Adrenal gland (tissue), 19 donors: ENCODE results near the gene DDIT4L. TPM values are rescaled to one million over a fixed set of nuclear protein-coding genes. Genes with fewer than 3 reads are reported as not detected.
A peak's percentile ranks its signal among the peaks of the same experiment; 100 is the strongest.

Experiments used
- DNase-seq, 7 donors: peaks; one replicate each; pipeline ENCODE4 v3.0.0-alpha.2; 2019 to 2020
- H3K27ac ChIP-seq, 5 donors: fragments of 200-600 bp; sonication (generic) in 4 of 5; 1 replicate in 3 of 5; 2 replicates in 2 of 5; pipeline versions ENCODE4 v1.5.1 to v1.8.0; 2016 to 2020; ENCODE audit warnings: mild to moderate bottlenecking in 1 of 5
- H3K27me3 ChIP-seq: fragments of 200-600 bp; 2 replicates; pipeline ENCODE4 v1.8.0; 2021
- H3K36me3 ChIP-seq, 2 donors: fragments of 200-600 bp; replicated peaks in 1 of 2; 1 replicate in 1 of 2; 2 replicates in 1 of 2; pipeline versions ENCODE4 v1.5.1 to v1.8.0; 2018 to 2022
- H3K4me1 ChIP-seq, 2 donors: fragments of 200-600 bp; replicated peaks in 1 of 2; 1 replicate in 1 of 2; 2 replicates in 1 of 2; pipeline versions ENCODE4 v1.5.1 to v1.8.0; 2018 to 2021
- H3K4me3 ChIP-seq, 4 donors: fragments of 200-600 bp; sonication (generic) in 3 of 4; one replicate each; pipeline ENCODE4 v1.5.1; 2016 to 2018
- H3K9me3 ChIP-seq, 3 donors: fragments of 200-600 bp; sonication (generic) in 1 of 3; replicated peaks in 1 of 3; 1 replicate in 2 of 3; 2 replicates in 1 of 3; pipeline versions ENCODE4 v1.5.1 to v1.8.0; 2016 to 2021
- POLR2A ChIP-seq, 2 donors: fragments of 450-650 bp; IDR thresholded peaks; one replicate each; pipeline ENCODE4 v1.6.1; 2017; ENCODE audit warnings: antibody characterized with exemption in 2 of 2, mild to moderate bottlenecking in 2 of 2, moderate library complexity in 1 of 2
- WGBS, 4 donors: extraction: QIAGEN DNeasy Blood & Tissue Kit in 2 of 4; methylation state at CpG; one replicate each; pipeline versions ENCODE4 v1.1.5 to v1.1.7; 2013 to 2017; 5-methylcytosine and 5-hydroxymethylcytosine counted together
- intact Hi-C, 2 donors: fragments of 100-400 bp; cut with DNase I; formaldehyde crosslinking; loops; one replicate each; pipeline versions ENCODE4 v1.14.1 to v1.15.0; 2022 to 2023
- long read RNA-seq, 10 donors: library from polyadenylated mRNA in 3 of 10; unstranded in 2 of 10; stranded (forward) in 1 of 10; transcript quantifications; one replicate each; pipeline ENCODE4 v2.0.0 and lab custom pipeline, GENCODE V29; 2021 to 2026
- polyA plus RNA-seq, 3 donors: library from polyadenylated mRNA; stranded (reverse); fragments of 200-250 nt in 2 of 3; fragments of 350-450 nt in 1 of 3; fragmentation: Illumina TruSeq in 1 of 3; extraction: RNeasy Lipid Tissue Mini Kit (QIAGEN cat#74804) in 1 of 3; gene quantifications; one replicate each; pipeline ENCODE4 v1.2.3, GENCODE V29; 2013 to 2014
- total RNA-seq, 9 donors: library from RNA; depleted of rRNA in 4 of 9; stranded (reverse); fragments of >200 nt in 4 of 9; fragments of 120-200 nt in 1 of 9; fragmentation: NEBNext Ultra II Directional in 1 of 9; extraction: Animal tissue kit (Norgen Biotek cat#: 25700) in 1 of 9; gene quantifications; one replicate each; pipeline versions ENCODE4 v1.1.0 to v1.2.4, GENCODE V29; 2013 to 2023
- TF ChIP-seq, protein P1 (sequence below), 6 experiments: fragments of 450-650 bp in 4 of 6; fragments of 200-600 bp in 2 of 6; sonication (generic) in 1 of 6; IDR thresholded peaks; 1 replicate in 5 of 6; 2 replicates in 1 of 6; pipeline versions ENCODE4 v1.5.1 to v1.8.0; 2016 to 2021; ENCODE audit warnings: antibody characterized with exemption in 6 of 6, mild to moderate bottlenecking in 2 of 6, moderate library complexity in 1 of 6
- donor health status: healthy with polysubstance abuse.
- donor health status: Bipolar disorder and iron deficiency.
- donor health status: DM: yes; HTN: yes; CAD: no.
- donor health status: DM: no; HTN: no; CAD: no.
- donor health status: DM: no; HTN: no; CAD: no.
- donor health status: DM: yes; HTN: yes; CAD: no.

The DDIT4L gene, protein sequence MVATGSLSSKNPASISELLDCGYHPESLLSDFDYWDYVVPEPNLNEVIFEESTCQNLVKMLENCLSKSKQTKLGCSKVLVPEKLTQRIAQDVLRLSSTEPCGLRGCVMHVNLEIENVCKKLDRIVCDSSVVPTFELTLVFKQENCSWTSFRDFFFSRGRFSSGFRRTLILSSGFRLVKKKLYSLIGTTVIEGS
- total RNA-seq (10 to 100 TPM in 1 of 9 donors, 1 to 10 TPM in 5, under 1 TPM in 3; 0.17 to 14.4 (median 1.9) TPM), polyA plus RNA-seq (1 to 10 TPM in 1 of 3 donors, under 1 TPM in 2; 0.64 to 1.2 (median 0.88) TPM)
- long read RNA-seq, donor 1, transcript DDIT4L-201 (3 exons, 2,604 nt) = major isoform, 10 of 10 reads
- long read RNA-seq, donor 1, partial matches to known transcripts = 0 of 10 reads
- long read RNA-seq, donor 1, other reads (novel, unspliced or antisense) = 0 of 10 reads
- long read RNA-seq, donor 2, transcript DDIT4L-201 (3 exons, 2,604 nt) = major isoform, 10 of 10 reads
- long read RNA-seq, donor 2, partial matches to known transcripts = 0 of 10 reads
- long read RNA-seq, donor 2, other reads (novel, unspliced or antisense) = 0 of 10 reads
- long read RNA-seq, donor 3, transcript DDIT4L-201 (3 exons, 2,604 nt) = major isoform, 7 of 7 reads
- long read RNA-seq, donor 3, partial matches to known transcripts = 0 of 7 reads
- long read RNA-seq, donor 3, other reads (novel, unspliced or antisense) = 0 of 7 reads
- long read RNA-seq, donor 4, partial matches to known transcripts = 0 of 1 reads
- long read RNA-seq, donor 4, other reads (novel, unspliced or antisense) = 0 of 1 reads
- long read RNA-seq, donor 5, partial matches to known transcripts = 0 of 2 reads
- long read RNA-seq, donor 5, other reads (novel, unspliced or antisense) = 0 of 2 reads
- long read RNA-seq, donor 6, partial matches to known transcripts = 0 of 1 reads
- long read RNA-seq, donor 6, other reads (novel, unspliced or antisense) = 0 of 1 reads
- long read RNA-seq, donor 7, partial matches to known transcripts = 0 of 3 reads
- long read RNA-seq, donor 7, other reads (novel, unspliced or antisense) = 0 of 3 reads
- long read RNA-seq, donor 8, transcript DDIT4L-201 (3 exons, 2,604 nt) = major isoform, 5 of 5 reads
- long read RNA-seq, donor 8, partial matches to known transcripts = 0 of 5 reads
- long read RNA-seq, donor 8, other reads (novel, unspliced or antisense) = 0 of 5 reads
- long read RNA-seq, donor 9, transcript DDIT4L-201 (3 exons, 2,604 nt) = major isoform, 6 of 7 reads
- long read RNA-seq, donor 9, partial matches to known transcripts = 0 of 7 reads
- long read RNA-seq, donor 9, other reads (novel, unspliced or antisense) = 0 of 7 reads
- long read RNA-seq, donor 10, partial matches to known transcripts = 0 of 3 reads
- long read RNA-seq, donor 10, other reads (novel, unspliced or antisense) = 0 of 3 reads

DNA sequence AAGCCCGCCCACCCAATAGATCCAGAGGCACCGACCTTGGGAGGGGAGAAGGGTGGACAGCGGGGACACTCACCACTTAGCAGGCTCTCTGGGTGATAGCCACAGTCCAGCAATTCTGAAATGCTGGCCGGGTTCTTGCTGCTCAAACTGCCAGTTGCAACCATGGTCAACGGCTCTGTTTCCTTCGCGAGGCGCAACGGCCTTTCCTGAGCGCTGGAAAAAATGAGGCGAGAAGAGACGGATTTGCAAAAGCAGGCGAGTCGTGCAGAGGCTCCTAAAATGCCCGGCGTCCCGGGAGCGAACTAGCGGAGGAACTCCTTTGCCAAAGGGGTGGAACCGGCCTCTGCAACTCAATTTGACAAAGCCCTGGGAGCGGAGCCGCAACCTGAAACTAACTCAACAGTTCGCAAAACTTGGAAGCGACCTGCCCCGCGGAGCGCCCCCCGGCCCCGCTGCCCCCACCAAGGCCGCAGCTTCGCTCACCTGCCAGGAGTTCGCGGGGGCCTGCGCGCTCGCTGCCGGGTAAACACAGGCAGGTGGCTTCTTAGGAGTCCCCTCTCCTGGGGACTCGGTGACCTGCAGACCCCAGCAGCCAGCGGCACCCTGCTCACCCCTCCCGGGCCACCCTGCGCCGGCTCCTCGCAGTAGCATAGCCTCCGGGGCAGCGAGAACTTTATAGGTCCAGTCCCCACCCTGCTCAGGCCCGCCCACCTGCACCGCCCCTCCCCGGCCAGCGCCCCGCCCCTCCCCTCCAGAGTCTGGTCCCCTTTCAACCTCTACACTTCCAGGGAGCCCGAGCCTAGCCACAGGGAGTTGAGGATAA, at the start of gene DDIT4L:
Gene DDIT4L, minus strand, starts transcription at position 649 of the 823 bp plus-strand sequence. Its CDS starts 485 bp downstream, at position 164.
- 1 to 7% (median 3%) methylated on average over 15 to 51 of the region's 51 CpGs for WGBS, 4 donors
- intact Hi-C loops = no loop called here
- Histone ChIP-seq H3K4me3 (peak within 1 kb of the TSS in 3 of 4 donors; percentile 21 to 78 (median 30)), H3K4me1 (peaks cover 0 to 5% of the 10 kb centered on the region in 2 donors), H3K9me3 (no peaks in the 10 kb centered on the region), H3K36me3 (no peaks in the 10 kb centered on the region), H3K27me3 (no peaks in the 10 kb centered on the region), H3K27ac (peak within 1 kb of the TSS in 1 of 5 donors; percentile 11)
- peak; percentile 20 to 55 (median 37) for DNase-seq
- no peak for TF ChIP-seq POLR2A (IDR thresholded peaks at IDR 0.05)
- TF ChIP-seq, protein P1, sequence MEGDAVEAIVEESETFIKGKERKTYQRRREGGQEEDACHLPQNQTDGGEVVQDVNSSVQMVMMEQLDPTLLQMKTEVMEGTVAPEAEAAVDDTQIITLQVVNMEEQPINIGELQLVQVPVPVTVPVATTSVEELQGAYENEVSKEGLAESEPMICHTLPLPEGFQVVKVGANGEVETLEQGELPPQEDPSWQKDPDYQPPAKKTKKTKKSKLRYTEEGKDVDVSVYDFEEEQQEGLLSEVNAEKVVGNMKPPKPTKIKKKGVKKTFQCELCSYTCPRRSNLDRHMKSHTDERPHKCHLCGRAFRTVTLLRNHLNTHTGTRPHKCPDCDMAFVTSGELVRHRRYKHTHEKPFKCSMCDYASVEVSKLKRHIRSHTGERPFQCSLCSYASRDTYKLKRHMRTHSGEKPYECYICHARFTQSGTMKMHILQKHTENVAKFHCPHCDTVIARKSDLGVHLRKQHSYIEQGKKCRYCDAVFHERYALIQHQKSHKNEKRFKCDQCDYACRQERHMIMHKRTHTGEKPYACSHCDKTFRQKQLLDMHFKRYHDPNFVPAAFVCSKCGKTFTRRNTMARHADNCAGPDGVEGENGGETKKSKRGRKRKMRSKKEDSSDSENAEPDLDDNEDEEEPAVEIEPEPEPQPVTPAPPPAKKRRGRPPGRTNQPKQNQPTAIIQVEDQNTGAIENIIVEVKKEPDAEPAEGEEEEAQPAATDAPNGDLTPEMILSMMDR (IDR thresholded peaks at IDR 0.05) = no peak

DNA sequence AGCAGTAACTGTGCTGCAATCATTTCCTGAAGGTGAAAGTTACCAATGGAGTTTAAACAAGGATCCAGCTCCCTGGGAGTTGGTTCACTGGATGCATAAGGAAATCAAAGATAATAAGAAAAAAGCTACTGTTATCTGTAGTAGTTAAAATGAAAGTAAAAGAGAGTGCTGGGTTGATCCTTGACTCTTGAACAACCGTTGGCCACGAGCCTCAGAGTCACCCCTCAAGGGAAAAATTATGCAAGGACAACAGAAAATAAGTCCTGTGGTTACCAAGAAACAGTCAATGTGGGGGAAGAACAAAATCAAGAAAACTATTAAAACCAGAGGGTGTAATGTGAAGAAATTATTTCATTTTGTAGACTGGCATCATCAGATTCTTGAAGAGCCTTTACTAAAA, 49.7 kb upstream of the DDIT4L start:
- Histone ChIP-seq H3K4me3 (no peak overlapping the region), H3K9me3 (no peaks in the 10 kb centered on the region), H3K27ac (no peak overlapping the region), H3K36me3 (no peaks in the 10 kb centered on the region), H3K27me3 (no peaks in the 10 kb centered on the region), H3K4me1 (no peaks in the 10 kb centered on the region)
- 18 to 41% (median 32%) methylated on average over 2 of the region's 2 CpGs for WGBS, 4 donors
- intact Hi-C loops = no loop called here
- TF ChIP-seq, protein P1 (IDR thresholded peaks at IDR 0.05) = no peak
- no peak for TF ChIP-seq POLR2A (IDR thresholded peaks at IDR 0.05)
- no peak for DNase-seq

DNA sequence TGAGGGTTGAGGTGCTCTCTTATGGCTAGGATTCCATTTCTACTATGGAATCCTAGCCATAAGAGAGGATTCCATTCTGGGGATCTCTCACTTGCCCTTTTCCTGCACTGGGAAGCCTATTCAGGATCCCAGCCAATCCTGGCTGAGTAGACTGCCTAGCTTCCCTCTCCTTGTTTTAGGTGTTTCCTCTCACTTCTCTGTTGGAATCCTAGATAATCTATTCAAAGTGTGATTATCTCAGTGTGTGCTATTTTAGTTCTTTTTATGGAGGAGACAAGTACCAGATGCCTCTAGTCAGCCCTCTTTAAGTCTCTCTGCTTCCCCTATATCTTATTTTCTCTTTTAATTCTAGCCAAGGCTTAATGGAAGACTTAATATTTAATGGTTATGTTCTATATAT, 34.5 kb upstream of the DDIT4L start:
- intact Hi-C loops = no loop called here
- Histone ChIP-seq H3K27ac (no peak overlapping the region), H3K4me1 (no peaks in the 10 kb centered on the region)

More for the DNA sequence above, 34.5 kb upstream of the DDIT4L start:
- Histone ChIP-seq H3K4me3 (no peak overlapping the region), H3K36me3 (no peaks in the 10 kb centered on the region), H3K9me3 (peaks cover 0 to 16% (median 0%) of the 10 kb centered on the region in 3 donors), H3K27me3 (no peaks in the 10 kb centered on the region)
- DNase-seq = no peak
- no peak for TF ChIP-seq POLR2A (IDR thresholded peaks at IDR 0.05)
- TF ChIP-seq, protein P1 (IDR thresholded peaks at IDR 0.05) = no peak
